Keratinocyte (primary cell): ENCODE results near the gene SCART1. TPM values are rescaled to one million over a fixed set of nuclear protein-coding genes. Genes with fewer than 3 reads are reported as not detected.

Experiments used
- DNase-seq: peaks from one replicate; pipeline ENCODE4 v3.0.0-alpha.2; 2011; ENCODE audit warnings: low read depth, missing footprints, low spot score
- FAIRE-seq: peaks from 2 replicates; lab custom pipeline; 2011; peaks lifted over from hg19 to GRCh38; lab: Jason Lieb, UNC
- H2AFZ ChIP-seq: 2 replicates; pipeline ENCODE4 v1.6.0; 2012; ENCODE audit warnings: low read length, control low read depth, inconsistent platforms; ENCODE audit not compliant: control insufficient read depth
- H3K27ac ChIP-seq: 2 replicates; pipeline ENCODE4 v1.5.1; 2011; ENCODE audit warnings: low read length; ENCODE audit not compliant: control insufficient read depth, insufficient read depth
- H3K27me3 ChIP-seq: 3 replicates; pipeline ENCODE4 v1.6.0; 2011; ENCODE audit warnings: low read length; ENCODE audit not compliant: control insufficient read depth, insufficient read depth; ENCODE audit errors: extremely low read depth
- H3K36me3 ChIP-seq, 2 experiments: 2 replicates in 1 of 2; 3 replicates in 1 of 2; pipeline ENCODE4 v1.5.1; 2011; ENCODE audit warnings: low read length in 2 of 2, mild to moderate bottlenecking in 1 of 2; ENCODE audit not compliant: control insufficient read depth in 2 of 2, insufficient read depth in 2 of 2; ENCODE audit errors: extremely low read depth in 1 of 2
- H3K4me1 ChIP-seq: 3 replicates; pipeline ENCODE4 v1.5.1; 2011; ENCODE audit warnings: low read length; ENCODE audit not compliant: control insufficient read depth, insufficient read depth; ENCODE audit errors: extremely low read depth
- H3K4me2 ChIP-seq: 3 replicates; pipeline ENCODE4 v1.6.0; 2011; ENCODE audit warnings: low read depth, low read length; ENCODE audit not compliant: control insufficient read depth, insufficient read depth; ENCODE audit errors: extremely low read depth
- H3K4me3 ChIP-seq, 3 experiments: fragments of 200-600 bp in 1 of 3; sonication (generic) in 1 of 3; 2 replicates in 2 of 3; 3 replicates in 1 of 3; pipeline ENCODE4 v1.5.1; 2011 to 2016; ENCODE audit warnings: low read length in 3 of 3, mild to moderate bottlenecking in 3 of 3, control low read depth in 2 of 3, inconsistent platforms in 1 of 3, low read depth in 1 of 3, mixed read lengths in 1 of 3, mixed run types in 1 of 3, moderate library complexity in 1 of 3; ENCODE audit not compliant: control insufficient read depth in 2 of 3, insufficient read depth in 2 of 3; ENCODE audit errors: extremely low read depth in 1 of 3
- H3K79me2 ChIP-seq: 2 replicates; pipeline ENCODE4 v1.6.0; 2012; ENCODE audit warnings: low read length; ENCODE audit not compliant: control insufficient read depth, insufficient read depth
- H3K9ac ChIP-seq: 3 replicates; pipeline ENCODE4 v1.6.0; 2011; ENCODE audit warnings: low read length; ENCODE audit not compliant: control insufficient read depth, insufficient read depth; ENCODE audit errors: extremely low read depth
- H3K9me1 ChIP-seq: 3 replicates; pipeline ENCODE4 v1.6.0; 2011; ENCODE audit warnings: low read length; ENCODE audit not compliant: control insufficient read depth, insufficient read depth; ENCODE audit errors: extremely low read depth
- H3K9me3 ChIP-seq: 2 replicates; pipeline ENCODE4 v1.5.1; 2012; ENCODE audit warnings: low read depth, low read length; ENCODE audit not compliant: control insufficient read depth
- H4K20me1 ChIP-seq: 3 replicates; pipeline ENCODE4 v1.6.0; 2011; ENCODE audit warnings: low read length; ENCODE audit not compliant: control insufficient read depth, insufficient read depth; ENCODE audit errors: extremely low read depth
- EZH2 ChIP-seq: IDR thresholded peaks from one replicate; pipeline ENCODE4 v1.6.1; 2012; ENCODE audit warnings: inconsistent platforms, mild to moderate bottlenecking, low read length, moderate library complexity
- dilution Hi-C: fragments of 300-500 bp; cut with MboI; formaldehyde crosslinking; loops from one replicate; pipeline ENCODE4 v1.7.0; 2020; ENCODE audit warnings: low sequenced_read_pairs; ENCODE audit not compliant: extremely low pct_ligation_motif_present
- polyA plus RNA-seq, 5 experiments: library from polyadenylated mRNA; depleted of rRNA in 3 of 5; stranded (reverse) in 3 of 5; stranded (forward) in 1 of 5; unstranded in 1 of 5; fragments of >200 nt; gene quantifications; 1 replicate in 1 of 5; 2 replicates in 3 of 5; 3 replicates in 1 of 5; pipeline versions ENCODE4 v1.2.1 to v1.2.3, GENCODE V29; 2011 to 2012; ENCODE audit warnings: missing spikeins in 2 of 5, low read depth in 1 of 5, low replicate concordance in 1 of 5
- TF ChIP-seq, protein P1 (sequence below), 3 experiments: IDR thresholded peaks in 1 of 3; conservative IDR thresholded peaks in 1 of 3; optimal IDR thresholded peaks in 1 of 3; 2 replicates in 2 of 3; 3 replicates in 1 of 3; pipeline versions ENCODE3 to v1.5.1; 2011; ENCODE audit warnings: low read length in 3 of 3, mild to moderate bottlenecking in 3 of 3, moderate library complexity in 2 of 3, control low read depth in 1 of 3, inconsistent platforms in 1 of 3; ENCODE audit not compliant: insufficient read depth in 2 of 3; ENCODE audit errors: extremely low read depth in 1 of 3

SCART1 gene
- polyA plus RNA-seq, 1 donor (not counting 4 experiments of a cell fraction or from before 2014, with no cell fraction given): 0.75 TPM

DNA sequence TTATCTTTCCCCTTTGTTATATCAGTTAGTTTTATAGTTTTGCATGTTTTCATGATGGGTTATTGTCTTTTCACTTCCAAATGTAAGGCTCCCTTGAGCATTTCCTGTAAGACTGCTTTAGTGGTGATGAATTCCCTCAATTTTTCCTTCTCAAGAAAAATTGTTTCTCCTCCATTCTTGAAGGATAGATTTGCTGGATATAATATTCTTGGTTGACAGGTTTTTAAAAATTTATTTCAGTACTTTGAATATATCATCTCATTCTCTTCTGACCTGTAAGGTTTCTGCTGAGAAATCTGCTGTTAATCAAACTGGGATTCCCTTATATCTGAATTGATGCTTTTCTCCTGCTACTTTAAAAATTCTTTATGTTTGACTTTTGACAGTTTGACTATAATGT, 33.3 kb downstream of the SCART1 start:
- Histone ChIP-seq H3K9ac (no peak overlapping the region), H3K36me3 (no peaks in the 10 kb centered on the region), H4K20me1 (no peaks in the 10 kb centered on the region), H3K27ac (no peak overlapping the region), H3K4me3 (no peak overlapping the region), H3K27me3 (no peaks in the 10 kb centered on the region), H2AFZ (no peak overlapping the region), H3K4me2 (no peak overlapping the region), H3K9me1 (no peaks in the 10 kb centered on the region), H3K79me2 (no peaks in the 10 kb centered on the region), H3K4me1 (no peaks in the 10 kb centered on the region), H3K9me3 (no peaks in the 10 kb centered on the region)
- dilution Hi-C loops: no loop called here
- DNase-seq (no peak), FAIRE-seq (no peak)
- TF ChIP-seq, protein P1, sequence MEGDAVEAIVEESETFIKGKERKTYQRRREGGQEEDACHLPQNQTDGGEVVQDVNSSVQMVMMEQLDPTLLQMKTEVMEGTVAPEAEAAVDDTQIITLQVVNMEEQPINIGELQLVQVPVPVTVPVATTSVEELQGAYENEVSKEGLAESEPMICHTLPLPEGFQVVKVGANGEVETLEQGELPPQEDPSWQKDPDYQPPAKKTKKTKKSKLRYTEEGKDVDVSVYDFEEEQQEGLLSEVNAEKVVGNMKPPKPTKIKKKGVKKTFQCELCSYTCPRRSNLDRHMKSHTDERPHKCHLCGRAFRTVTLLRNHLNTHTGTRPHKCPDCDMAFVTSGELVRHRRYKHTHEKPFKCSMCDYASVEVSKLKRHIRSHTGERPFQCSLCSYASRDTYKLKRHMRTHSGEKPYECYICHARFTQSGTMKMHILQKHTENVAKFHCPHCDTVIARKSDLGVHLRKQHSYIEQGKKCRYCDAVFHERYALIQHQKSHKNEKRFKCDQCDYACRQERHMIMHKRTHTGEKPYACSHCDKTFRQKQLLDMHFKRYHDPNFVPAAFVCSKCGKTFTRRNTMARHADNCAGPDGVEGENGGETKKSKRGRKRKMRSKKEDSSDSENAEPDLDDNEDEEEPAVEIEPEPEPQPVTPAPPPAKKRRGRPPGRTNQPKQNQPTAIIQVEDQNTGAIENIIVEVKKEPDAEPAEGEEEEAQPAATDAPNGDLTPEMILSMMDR (optimal IDR thresholded peaks at IDR 0.05 in 1 of 3, IDR thresholded peaks at IDR 0.05 in 1 of 3, conservative IDR thresholded peaks at IDR 0.05 in 1 of 3; ENCODE audit: extremely low read depth in 1 of 3, insufficient read depth in 2 of 3, low read length in 3 of 3): no peak
- TF ChIP-seq EZH2: no peak

DNA sequence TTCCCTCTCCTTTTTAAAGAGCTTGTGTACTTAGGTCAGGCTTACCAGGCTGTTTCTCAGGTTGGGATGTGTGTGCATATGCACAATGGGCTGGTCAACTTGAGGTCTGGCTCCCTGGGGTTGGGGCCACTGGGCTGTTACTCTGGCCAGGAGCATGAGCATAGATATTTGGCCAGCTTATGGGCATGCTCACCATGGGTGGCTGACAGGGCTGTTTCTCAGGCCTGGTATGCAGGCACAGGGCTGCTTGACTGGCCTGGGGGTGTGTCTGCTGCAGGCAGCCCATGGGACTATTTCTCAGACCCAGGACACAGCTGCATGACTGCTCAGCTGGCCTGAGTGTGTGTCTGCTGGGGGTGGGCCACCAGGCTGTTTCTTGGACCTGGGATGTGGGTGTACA, 34.6 kb downstream of the SCART1 start:
- FAIRE-seq (no peak), DNase-seq (no peak)
- H3K4me3 ChIP-seq: no peak overlapping the region
- H4K20me1 ChIP-seq: no peaks in the 10 kb centered on the region
- no peak overlapping the region for H3K9ac ChIP-seq
- no peak overlapping the region for H2AFZ ChIP-seq
- H3K9me3 ChIP-seq: no peaks in the 10 kb centered on the region
- no peaks in the 10 kb centered on the region for H3K9me1 ChIP-seq
- no peaks in the 10 kb centered on the region for H3K27me3 ChIP-seq
- no peak overlapping the region for H3K27ac ChIP-seq
- H3K4me1 ChIP-seq: no peaks in the 10 kb centered on the region
- no peaks in the 10 kb centered on the region for H3K36me3 ChIP-seq
- dilution Hi-C loops: no loop called here
- H3K79me2 ChIP-seq: no peaks in the 10 kb centered on the region
- H3K4me2 ChIP-seq: no peak overlapping the region
- no peak for TF ChIP-seq EZH2
- TF ChIP-seq, protein P1 (optimal IDR thresholded peaks at IDR 0.05 in 1 of 3, IDR thresholded peaks at IDR 0.05 in 1 of 3, conservative IDR thresholded peaks at IDR 0.05 in 1 of 3; ENCODE audit: extremely low read depth in 1 of 3, insufficient read depth in 2 of 3, low read length in 3 of 3): no peak
